Right hindlimb (tissue), 1 donor: Measurements from ENCODE around the gene DNAJC5G.
"Not testable (repeated sequence)": the region's sequence is repeated elsewhere in the genome, so short reads cannot be mapped to it uniquely, and the experiment has no call there.

Experiments
- DNase-seq: peaks from one replicate; pipeline ENCODE4 v3.0.0-alpha.2; 2018

The DNAJC5G gene

DNA sequence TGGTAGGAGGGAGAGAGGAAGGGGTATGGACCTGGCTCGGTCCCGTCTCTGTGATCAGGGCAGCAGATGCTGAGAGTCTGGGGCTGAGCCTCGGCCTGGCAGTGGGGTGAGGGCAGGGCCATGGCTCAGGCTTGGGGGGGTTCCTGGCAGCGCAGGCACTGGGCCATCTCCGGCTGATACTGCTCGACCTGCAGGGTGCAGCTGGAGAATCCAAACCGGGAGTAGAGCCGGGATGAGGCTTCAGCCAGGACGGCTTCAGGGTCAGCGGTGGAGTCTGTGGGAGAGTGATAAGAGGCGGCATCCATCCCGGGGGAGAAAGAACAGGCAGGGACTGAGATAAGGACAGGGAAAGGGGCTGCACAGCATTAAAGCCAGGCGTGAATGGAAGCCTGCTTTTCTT lies 20.0 kb upstream of the DNAJC5G start:
- DNase-seq = no peak

DNA sequence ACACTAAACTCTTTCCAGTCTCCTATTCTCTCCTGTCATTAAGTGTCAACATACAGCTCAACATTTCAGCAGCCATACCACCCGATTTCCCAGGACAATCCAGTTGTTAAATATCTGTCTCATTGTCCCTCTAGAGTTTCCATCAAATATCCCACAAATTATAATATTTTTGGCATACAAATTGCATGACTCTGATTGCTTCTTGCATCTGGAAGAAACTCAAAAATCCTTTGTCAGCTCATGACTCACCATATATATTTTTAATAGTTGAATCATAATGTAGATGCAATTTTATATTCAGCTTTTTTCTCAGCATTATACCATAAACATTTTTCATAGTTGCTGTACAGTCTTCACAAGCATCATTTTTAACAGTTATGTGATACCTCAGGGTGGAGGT lies 19.6 kb upstream of the DNAJC5G start:
- DNase-seq = no peak

DNA sequence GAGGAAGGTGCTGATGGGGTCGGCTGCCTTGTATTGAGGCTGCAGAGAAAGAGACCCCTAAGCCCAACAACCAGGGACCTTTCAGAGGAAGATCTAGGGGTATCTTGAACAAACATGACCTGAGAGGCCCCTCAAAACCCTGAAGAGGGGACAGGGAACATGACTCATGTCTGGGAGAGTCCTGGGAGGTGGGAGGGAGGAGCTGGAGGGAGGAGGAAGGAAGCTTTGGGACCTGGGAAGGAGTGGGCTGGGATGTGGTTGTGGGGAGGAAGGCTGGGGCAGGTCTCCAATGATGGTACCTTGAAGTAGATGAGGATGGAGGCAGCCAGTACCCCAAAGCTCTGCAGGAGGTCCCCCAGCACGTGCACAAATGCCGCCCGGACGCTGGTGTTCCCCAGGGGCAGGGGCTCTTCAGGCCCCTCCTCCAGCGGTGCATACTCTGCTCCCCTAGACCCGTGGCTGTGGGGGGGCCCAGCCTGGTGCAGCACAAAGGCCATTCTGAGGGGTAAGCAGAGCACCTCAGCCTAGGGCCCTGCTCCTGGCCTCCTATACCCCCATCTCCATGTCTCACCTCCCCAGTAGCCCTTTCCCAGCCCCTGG lies 18.3 kb upstream of the DNAJC5G start:
- no peak for DNase-seq

DNA sequence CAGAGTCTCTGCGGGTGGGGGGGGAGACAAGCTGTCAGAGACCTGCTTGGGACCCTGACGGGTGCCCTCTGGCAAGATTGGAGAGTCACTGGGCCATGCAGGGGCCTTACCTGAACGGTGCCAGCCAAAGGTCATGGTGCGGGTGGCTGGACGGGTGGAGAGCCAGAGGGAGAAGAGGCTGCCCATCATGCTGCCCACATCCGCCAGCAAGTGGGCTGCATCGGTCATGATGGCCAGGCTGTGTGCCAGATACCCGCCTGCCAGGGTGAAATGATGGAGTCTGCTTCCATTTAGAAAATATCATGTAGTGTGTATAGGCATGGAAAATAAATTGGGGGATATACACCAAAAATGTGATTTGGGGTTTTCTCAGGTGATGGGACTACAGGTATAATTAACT lies 17.2 kb upstream of the DNAJC5G start:
- DNase-seq = no peak

DNA sequence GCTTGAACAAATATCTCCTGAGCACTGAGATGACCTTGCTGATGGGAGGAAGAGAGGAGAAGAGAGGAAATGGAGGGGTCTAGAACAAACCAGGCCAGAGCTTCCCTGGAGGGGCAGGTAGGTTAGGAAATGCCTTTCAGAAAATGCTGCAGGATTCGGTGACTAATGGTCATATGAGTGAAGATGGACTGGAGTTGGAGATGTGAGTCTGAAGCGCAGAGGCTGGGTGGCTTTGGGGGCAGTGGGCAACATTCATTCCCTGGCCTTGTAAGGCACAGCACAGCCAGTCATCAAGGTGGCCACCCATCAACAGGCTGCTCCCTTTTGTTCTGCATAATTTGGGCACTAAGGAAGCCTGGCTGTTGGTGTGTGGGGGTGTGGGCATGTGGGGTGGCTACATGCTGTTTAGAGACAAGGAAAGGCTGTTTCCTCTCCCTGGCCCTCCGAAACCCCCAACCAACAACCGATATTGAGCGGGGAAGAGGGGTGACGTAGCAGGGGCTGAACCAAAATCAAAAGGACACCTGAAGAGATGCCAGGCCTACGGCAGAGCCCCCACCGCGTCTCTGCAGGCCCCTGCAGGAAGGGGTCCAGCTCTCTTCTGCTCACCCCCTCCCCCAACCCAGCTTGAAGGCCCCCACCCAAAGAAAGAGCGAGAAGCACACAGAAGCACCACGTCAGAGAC lies 13.8 kb upstream of the DNAJC5G start:
- no peak for DNase-seq

DNA sequence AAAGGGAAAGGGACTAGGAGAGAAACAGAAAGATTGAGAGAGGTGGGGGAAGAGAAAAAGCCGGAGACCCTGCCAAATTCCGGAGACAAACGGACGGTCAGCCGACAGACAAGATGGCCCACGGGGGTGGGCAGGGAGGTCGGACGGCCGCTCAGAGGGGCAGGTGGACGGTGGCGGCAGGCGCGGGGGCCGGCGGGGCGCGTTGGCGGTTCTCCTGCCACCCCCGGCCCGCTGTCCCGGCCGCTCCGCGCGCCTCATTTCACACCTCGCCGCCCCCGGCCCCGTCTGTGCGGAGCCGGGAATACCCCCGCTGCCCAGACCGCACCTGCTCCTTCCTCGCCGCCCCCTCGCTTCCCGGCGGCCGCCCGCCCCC lies 13.3 kb upstream of the DNAJC5G start:
- no peak for DNase-seq

DNA sequence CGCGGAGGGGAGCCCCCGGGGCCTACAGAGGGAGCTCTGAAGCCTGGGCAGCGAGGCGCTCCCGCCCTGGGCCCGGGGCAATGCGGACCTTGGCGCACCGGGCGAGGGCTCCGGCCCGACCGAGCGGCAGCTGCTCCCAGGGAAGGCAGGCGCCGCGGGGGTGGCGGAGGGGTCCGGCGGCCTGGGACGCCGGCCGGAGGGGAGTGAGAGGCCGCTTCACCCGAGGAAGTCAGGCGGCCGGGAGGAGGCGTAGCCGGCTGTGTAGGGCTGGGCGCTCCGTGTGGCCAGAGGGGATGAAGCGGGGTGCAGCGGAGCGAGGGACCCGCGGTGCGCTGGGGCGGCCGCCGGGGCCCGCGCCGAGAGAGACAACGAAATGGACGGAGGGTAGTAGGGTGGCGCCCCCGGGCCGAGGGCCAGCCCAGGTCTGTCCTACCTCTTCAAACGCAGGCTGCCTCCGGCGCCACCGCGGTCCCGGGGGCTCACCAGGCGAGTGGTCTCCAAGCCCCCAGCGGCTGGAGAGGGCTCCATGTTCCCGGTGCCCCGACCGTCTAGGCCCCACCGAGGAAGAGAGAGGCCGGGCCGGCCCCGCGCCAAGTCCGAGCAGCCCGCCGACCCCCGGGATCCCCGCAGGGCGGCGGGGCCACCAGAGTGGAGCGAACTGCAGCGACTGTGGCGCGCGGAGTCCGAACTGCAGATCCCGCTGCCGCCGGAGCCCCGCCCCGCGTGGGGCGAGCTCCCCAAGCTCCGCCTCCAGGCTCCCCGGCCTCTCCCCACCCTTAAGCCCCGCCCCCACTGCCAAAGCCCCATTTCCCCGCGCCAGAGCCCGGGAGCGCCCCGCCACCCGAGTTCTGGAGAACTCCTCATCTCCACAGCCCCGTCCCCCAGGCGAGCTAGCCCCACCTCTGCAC lies 12.6 kb upstream of the DNAJC5G start, which contains the start of gene SLC30A3:
TSS of gene SLC30A3 (minus strand) at position 669 of the 908 bp plus-strand sequence. CDS start at position 528, 141 bp downstream.
- peak; percentile 59 for DNase-seq

DNA sequence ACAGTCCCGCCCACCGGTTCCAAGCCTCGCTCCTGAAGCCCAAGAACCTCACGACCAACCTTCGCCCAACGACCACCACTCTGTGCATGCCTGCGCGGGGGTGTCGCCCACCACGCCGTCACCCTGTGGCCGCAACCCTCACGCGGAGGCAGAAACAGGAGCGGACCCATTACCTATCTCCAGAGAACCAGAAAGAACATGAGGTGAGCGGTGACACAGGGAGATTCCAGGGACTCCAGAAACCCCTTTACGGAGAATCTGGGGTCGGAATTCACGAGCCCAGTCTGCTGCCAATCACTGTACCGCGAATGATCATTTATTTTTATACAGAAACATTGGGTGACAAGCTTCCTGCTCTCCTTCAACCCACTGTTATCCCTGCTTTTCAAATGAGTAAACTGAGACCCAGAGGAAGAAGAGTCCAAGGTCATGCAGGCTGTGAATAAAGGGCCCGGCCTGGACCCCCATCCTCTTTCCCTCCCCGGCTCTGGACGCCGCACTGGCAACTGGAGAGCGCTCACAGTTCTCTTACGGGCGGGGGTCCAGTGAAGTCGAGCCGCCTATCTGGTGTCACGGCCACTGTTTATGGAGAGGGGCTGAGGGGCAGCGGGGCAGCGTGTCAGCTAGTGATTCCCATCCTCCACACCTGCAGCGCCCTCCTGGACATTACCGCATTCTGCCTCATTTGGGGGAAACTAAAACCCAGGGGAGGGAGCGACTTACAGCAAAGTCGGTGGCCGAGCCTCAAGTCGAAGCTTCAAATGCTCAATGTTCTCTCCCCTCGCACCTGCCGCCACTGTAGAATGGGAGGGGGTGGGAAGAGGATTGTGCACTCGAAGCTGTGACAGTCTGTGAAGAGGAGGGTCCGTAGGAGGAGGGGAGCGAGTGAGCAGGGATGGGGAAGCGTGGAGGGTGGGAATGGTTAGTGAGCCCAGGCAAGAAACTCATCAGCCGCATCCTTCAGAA lies 11.7 kb upstream of the DNAJC5G start:
- DNase-seq = no peak

DNA sequence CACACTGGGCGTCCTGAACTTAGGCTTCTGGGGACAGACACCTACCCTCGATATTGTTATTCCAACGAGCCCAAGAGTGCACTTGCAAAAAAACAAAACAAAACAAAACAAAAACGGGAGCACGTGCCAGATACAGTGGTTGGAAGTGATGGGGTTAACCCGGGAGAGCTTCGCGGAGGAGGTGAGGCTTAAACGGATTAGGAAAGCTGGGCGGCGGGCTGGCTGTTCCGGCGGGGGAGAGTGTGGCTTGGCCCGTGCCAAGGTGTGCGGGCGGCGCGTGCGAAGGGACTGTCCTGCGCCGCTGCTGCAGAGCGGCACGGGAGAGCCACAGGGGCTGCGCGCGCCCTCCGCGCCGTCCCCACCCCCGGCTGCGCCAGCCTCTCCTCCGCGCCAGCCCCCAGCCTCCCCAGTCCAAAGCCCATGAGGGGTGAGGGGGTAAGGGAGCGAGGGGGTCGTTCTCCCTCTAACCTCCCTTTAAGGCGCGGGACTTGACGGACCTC lies 10.9 kb upstream of the DNAJC5G start:
- no peak for DNase-seq

DNA sequence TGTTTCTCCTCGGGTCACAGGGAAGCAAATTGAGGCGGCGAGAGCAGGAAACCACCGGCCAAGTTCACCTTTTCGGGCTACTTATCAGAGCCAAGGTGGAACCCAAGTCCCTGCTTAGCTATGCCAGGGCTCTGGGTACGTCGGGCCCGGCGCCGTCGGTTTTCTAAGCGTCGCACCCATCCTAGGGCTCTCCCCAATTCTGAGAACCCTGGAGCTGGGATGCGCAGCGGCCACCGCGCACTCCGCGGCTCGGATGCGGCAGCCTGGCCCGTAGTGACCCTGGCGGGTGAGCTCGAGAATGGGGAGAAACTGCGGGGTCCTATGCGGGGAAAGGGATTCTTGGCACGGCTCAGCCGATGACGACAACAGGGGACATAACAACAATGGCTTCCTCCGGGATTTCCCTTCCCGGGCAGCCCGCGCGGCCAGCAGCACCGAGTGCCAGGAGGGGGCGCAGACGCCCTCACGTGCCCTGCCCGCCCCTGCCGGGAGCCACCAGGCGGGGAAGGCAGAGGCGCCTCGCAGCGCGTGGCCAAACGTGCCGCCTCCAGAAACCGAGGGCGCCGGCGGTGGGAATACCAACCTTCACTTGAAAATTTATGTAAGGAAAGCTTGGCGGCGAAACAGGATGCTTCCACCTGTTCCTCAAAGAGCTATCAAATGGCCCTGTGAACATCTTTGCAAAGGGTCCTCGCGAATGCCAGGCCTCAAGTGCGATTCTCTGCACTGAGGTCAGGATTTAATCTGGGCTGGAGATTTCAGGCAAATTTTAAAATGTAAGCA lies 10.3 kb upstream of the DNAJC5G start:
- peak; percentile 74 for DNase-seq

DNA sequence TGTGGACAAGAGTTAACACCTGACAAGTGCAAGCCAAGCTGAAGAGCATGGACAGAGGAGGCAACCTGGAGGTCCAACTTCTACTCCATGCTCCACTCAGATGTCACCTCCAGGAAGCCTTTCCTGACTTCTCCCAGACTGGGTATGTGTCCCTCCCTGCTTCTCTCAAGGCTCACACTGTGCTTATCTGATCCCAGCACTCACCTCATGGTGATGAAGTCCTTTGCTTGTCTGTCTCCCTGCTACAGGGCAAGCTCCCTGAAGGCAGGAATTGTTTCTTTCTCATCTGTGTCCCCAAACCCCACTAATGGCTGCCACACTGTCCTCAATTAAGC lies 9.7 kb upstream of the DNAJC5G start:
- DNase-seq = no peak

DNA sequence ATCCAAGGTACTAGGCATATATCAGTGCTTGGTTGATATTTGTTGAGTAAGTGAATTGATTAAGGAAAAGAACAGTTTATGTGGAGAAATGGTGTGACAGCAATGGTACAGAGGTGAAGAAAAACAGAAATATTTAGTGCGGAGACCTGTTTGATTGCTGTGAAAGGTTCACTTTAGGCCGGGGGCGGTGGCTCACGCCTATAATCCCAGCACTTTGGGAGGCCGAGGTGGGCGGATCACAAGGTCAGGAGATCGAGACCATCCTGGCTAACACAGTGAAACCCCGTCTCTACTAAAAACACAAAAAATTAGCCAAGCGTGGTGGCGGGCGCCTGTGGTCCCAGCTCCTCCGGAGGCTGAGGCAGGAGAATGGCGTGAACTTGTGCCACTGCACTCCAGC lies 6.9 kb upstream of the DNAJC5G start:
- DNase-seq = not testable (repeated sequence)

DNA sequence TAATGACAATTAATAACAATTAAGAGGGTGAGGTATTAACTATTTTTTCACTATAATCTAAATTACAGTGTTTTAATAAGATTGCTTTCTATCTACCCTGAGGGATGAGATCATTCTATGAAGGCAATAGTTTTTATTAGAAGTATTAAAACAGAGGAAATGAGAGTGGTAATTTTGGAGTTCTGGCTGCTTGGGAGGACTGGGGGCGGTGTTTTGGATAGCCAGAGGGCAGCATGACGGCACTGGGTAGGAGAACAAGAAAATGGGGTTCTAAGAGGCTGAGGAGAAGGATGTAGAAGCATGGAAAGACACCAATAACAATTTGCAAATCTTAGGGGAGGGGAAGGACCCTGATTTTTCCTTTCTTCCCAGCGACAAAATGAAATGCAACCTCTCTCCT lies 5.1 kb upstream of the DNAJC5G start:
- DNase-seq = no peak

DNA sequence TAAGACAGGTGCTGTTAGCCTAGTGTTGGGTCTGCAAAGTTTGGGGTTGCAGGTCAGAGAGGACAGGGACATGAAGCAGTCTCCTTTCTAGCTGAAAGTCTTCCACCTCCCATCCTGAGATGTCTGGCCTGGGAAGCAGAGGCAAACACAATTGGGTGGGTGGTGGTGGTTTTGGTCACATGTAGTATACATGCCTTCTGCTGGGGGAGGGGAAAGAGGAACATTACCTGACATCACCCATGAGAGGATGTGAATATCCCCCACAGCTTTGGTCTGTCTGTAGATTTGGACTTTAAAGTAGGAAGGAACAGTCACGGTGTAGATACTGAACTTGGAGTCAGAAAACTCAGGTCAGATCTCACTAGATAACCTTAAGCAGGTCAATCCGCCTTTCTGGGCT lies 4.6 kb upstream of the DNAJC5G start:
- DNase-seq = no peak

DNA sequence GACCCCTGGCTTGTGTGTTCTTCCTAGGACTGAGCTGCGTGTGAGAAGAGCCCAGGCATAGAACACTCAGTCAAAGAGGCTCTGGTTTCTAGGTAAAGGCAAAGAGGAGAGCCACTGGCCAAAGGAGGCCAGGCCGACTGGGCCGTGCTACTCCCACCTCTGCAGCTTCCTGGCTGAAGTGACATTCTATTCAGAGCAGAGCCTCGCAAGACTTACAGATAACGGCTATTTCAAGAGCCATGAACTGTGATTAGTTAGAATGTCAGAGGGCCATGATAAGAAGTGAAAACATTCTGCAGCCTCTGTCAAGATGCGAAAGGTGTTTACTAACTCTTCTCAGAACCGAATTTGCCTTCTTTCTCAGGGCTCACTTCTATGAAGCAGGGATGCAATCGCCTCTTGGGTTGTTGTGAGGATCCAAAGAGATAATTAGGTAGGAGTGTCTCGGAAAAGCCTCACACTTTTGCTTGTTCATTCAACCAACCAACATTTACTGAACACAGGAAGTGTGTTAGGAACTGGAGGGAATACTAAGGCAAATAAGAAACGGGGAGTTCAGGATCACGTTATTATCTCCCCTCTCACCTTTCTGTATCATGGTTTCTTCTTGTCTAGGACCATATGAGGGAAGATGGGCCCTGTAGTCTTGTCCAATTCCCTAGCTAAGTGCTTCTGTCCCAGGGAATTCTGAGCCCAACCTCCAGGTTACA lies 3.4 kb upstream of the DNAJC5G start:
- DNase-seq = no peak

DNA sequence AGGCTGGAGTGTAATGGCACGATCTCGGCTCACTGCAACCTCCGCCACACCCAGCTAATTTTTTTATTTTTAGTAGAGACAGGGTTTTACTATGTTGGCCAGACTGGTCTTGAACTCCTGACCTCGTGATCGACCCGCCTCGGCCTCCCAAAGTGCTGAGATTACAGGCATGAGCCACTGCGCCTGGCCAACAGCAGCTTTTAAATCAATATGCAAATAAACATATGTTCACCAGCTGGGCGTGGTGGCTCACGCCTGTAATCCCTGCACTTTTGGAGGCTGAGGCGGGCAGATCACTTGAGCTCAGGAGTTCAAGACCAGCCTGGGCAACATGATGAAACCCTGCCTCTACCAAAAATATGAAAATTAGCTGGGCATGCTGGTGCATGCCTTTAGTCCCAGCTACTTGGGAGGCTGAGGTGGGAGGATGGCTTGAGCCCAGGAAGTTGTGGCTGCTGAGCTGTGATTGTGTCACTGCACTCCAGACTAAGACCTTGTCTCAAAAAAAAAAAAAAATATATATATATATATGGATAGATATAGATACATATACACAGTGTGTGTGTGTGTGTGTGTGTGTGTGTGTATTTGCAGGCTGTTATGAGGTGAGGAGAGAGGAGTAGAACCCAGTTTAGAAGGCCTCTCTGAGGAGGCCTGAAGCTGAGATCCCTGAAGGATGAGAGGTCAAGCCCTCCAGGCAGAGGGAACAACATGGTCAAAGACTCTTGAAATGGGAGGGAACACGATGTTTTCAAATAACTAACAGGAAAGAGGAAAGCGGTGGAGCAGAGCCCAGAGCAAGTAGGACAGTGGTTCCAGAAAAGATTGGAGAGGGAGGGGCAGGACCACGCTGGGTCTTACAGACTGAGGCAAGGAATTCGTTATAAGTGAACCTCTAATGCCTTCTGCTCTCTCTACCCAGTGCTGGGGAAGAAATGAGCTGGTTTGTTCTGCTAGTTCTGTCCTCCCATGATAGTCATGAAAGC lies 2.4 kb upstream of the DNAJC5G start:
- not testable (repeated sequence) for DNase-seq

DNA sequence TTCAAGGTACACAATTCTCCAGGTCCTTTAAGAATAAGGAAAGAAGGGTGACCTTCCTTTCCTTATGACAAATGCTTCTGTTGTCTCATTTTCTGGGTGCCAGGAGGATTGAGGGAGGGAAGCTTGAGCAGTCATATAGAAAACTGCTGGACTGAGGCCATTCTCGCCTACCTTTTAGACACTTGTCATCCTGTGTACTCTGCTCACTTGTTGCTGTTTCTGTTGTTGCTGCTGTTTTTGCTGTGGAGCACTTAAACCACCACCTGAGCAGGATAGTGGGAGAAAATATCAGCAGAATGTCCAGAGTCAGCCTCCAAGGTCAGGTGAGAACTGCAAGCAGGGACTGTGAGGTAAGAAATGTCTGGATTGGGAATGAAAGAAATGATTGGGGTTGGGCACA lies 2.8 kb downstream of the DNAJC5G start:
- DNase-seq = no peak

DNA sequence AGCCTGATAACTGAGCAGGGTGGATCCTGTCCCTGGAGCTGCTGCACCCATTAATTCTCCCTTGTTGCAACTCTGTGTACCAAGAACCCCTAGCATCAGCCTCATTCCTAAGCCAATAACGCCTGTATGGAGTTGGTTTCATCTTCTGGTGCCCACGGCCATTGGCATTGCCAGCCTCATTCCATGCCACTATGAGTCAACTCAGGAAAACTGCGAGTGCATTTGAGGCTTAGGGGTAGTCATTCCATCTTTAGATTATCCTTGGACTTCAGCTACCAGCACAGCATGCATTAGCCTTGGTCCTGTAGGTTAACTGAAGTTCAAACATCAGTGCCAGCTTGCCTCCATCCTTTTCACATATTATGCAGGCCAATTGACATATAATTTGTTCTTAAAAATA lies 5.6 kb downstream of the DNAJC5G start:
- DNase-seq = no peak

DNA sequence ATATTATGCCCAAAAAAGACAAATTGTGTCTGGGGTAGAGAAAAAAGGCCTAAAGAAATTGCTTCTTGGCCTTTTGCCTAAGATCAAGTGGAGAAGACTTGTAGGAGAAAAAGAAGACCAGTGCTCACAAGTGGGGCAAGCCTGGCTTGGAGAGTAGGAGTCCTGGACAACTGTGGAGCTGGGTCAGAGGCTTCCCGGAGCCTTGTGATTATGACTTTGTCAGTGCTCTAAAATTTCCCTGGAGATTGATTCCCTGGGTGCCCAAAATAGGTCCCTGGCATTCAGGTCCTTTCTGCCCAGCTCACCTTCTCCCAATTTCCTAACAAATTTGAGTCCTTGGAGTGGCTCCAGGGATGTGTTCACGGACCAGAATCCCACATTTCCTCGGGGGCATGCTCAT lies 6.2 kb downstream of the DNAJC5G start:
- no peak for DNase-seq
